Endodermal cell (in vitro differentiated cells): ENCODE measurements around the gene PODXL2. TPM values are rescaled to one million over a fixed set of nuclear protein-coding genes. Genes with fewer than 3 reads are reported as not detected.

Experiments
- DNase-seq: peaks from one replicate; pipeline ENCODE4 v3.0.0-alpha.2; 2017
- H3K27ac ChIP-seq: 2 replicates; pipeline ENCODE4 v1.5.1; 2013; ENCODE audit warnings: mild to moderate bottlenecking, low read depth, low read length, moderate library complexity
- H3K27me3 ChIP-seq: 2 replicates; pipeline ENCODE4 v1.6.1; 2013; ENCODE audit warnings: mild to moderate bottlenecking, low read length, moderate library complexity; ENCODE audit not compliant: insufficient read depth, control insufficient read depth, poor library complexity, severe bottlenecking
- H3K36me3 ChIP-seq: 2 replicates; pipeline ENCODE4 v1.7.0; 2013; ENCODE audit warnings: mild to moderate bottlenecking, low read length, moderate library complexity; ENCODE audit not compliant: control insufficient read depth, insufficient read depth
- H3K4me1 ChIP-seq: one replicate; pipeline ENCODE4 v1.7.0; 2013; ENCODE audit warnings: low read length; ENCODE audit not compliant: control insufficient read depth, insufficient read depth
- H3K4me3 ChIP-seq: 2 replicates; pipeline ENCODE4 v1.5.1; 2013; ENCODE audit warnings: mild to moderate bottlenecking, low read length, moderate library complexity
- H3K9ac ChIP-seq: 2 replicates; pipeline ENCODE4 v1.6.1; 2013; ENCODE audit warnings: mild to moderate bottlenecking, low read length, moderate library complexity; ENCODE audit not compliant: poor library complexity, severe bottlenecking; ENCODE audit errors: extremely low read depth
- H3K9me3 ChIP-seq: 2 replicates; pipeline ENCODE4 v1.6.1; 2013; ENCODE audit warnings: mild to moderate bottlenecking, low read length, moderate library complexity; ENCODE audit not compliant: control insufficient read depth
- H3K27ac Mint-ChIP-seq: 2 replicates; pipeline ENCODE4 v1.8.0; 2020; ENCODE audit warnings: mixed read lengths
- H3K27me3 Mint-ChIP-seq: 2 replicates; pipeline ENCODE4 v1.8.0; 2021; ENCODE audit warnings: mild to moderate bottlenecking, mixed read lengths; ENCODE audit not compliant: insufficient read depth
- H3K36me3 Mint-ChIP-seq: 2 replicates; pipeline ENCODE4 v1.8.0; 2020; ENCODE audit warnings: low read depth, mixed read lengths
- H3K4me1 Mint-ChIP-seq: 2 replicates; pipeline ENCODE4 v1.8.0; 2020; ENCODE audit warnings: mixed read lengths
- H3K4me3 Mint-ChIP-seq: 2 replicates; pipeline ENCODE4 v1.8.0; 2020; ENCODE audit warnings: mild to moderate bottlenecking, moderate library complexity, mixed read lengths
- H3K9me3 Mint-ChIP-seq: 2 replicates; pipeline ENCODE4 v1.8.0; 2020; ENCODE audit warnings: mild to moderate bottlenecking, mixed read lengths
- WGBS, 2 experiments: methylation state at CpG; one replicate each; pipeline versions ENCODE4 v1.1.5 to v1.1.7; 2013; ENCODE audit warnings: missing lambda C conversion rate in 2 of 2, mixed read lengths in 1 of 2; ENCODE audit not compliant: insufficient coverage in 1 of 2, insufficient read length in 1 of 2; 5-methylcytosine and 5-hydroxymethylcytosine counted together
- total RNA-seq, 2 donors: library from RNA; stranded (reverse); fragmentation: NEBNext Ultra II Directional in 1 of 2; extraction: Animal tissue kit (Norgen Biotek cat#: 25700) in 1 of 2; gene quantifications; 2 replicates in 1 of 2; 3 replicates in 1 of 2; pipeline ENCODE4 v1.2.1, GENCODE V29; 2021
- TF ChIP-seq, protein P1 (sequence below): fragments of 200-600 bp; sonication (generic); conservative IDR thresholded peaks from 2 replicates; pipeline ENCODE4 v1.5.0; 2021; ENCODE audit warnings: antibody characterized with exemption, mild to moderate bottlenecking

Gene PODXL2
- total RNA-seq, 2 donors from 2014 or later = 11.8 to 16.5 TPM

DNA sequence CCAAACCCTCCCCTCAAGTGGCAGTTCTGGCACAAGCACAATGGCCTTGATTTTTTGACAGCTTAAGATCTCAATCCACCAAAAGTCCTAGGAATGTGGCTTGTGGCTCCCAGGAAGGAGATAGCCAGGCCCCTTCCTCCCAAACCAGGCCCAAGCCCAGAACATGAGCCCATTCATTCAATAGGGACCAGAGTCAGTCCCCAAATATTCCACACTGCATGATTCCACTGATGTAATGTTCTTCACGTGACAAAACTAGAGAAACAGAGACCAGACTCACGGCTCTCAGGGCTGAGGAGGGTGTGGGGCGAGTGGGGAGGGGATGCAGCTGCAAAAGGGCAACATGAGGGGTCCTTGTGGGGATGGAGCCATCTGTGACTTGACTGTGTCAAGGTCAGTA is 69.3 kb downstream of the PODXL2 start:
- H3K9me3 Mint-ChIP-seq = peaks cover 1% of the 10 kb centered on the region
- Histone ChIP-seq H3K27me3 (no peaks in the 10 kb centered on the region), H3K4me1 (no peaks in the 10 kb centered on the region), H3K27ac (no peak overlapping the region), H3K4me3 (no peak overlapping the region), H3K9ac (no peak overlapping the region), H3K9me3 (no peaks in the 10 kb centered on the region), H3K36me3 (no peaks in the 10 kb centered on the region)
- no peak overlapping the region for H3K4me3 Mint-ChIP-seq
- peaks cover 4% of the 10 kb centered on the region for H3K4me1 Mint-ChIP-seq
- H3K36me3 Mint-ChIP-seq = no peaks in the 10 kb centered on the region
- 91 to 100% methylated on average over 3 of the region's 3 CpGs for WGBS, 2 experiments
- TF ChIP-seq, protein P1, sequence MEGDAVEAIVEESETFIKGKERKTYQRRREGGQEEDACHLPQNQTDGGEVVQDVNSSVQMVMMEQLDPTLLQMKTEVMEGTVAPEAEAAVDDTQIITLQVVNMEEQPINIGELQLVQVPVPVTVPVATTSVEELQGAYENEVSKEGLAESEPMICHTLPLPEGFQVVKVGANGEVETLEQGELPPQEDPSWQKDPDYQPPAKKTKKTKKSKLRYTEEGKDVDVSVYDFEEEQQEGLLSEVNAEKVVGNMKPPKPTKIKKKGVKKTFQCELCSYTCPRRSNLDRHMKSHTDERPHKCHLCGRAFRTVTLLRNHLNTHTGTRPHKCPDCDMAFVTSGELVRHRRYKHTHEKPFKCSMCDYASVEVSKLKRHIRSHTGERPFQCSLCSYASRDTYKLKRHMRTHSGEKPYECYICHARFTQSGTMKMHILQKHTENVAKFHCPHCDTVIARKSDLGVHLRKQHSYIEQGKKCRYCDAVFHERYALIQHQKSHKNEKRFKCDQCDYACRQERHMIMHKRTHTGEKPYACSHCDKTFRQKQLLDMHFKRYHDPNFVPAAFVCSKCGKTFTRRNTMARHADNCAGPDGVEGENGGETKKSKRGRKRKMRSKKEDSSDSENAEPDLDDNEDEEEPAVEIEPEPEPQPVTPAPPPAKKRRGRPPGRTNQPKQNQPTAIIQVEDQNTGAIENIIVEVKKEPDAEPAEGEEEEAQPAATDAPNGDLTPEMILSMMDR = no peak
- DNase-seq = no peak
- H3K27me3 Mint-ChIP-seq = no peaks in the 10 kb centered on the region
- H3K27ac Mint-ChIP-seq = no peak overlapping the region

DNA sequence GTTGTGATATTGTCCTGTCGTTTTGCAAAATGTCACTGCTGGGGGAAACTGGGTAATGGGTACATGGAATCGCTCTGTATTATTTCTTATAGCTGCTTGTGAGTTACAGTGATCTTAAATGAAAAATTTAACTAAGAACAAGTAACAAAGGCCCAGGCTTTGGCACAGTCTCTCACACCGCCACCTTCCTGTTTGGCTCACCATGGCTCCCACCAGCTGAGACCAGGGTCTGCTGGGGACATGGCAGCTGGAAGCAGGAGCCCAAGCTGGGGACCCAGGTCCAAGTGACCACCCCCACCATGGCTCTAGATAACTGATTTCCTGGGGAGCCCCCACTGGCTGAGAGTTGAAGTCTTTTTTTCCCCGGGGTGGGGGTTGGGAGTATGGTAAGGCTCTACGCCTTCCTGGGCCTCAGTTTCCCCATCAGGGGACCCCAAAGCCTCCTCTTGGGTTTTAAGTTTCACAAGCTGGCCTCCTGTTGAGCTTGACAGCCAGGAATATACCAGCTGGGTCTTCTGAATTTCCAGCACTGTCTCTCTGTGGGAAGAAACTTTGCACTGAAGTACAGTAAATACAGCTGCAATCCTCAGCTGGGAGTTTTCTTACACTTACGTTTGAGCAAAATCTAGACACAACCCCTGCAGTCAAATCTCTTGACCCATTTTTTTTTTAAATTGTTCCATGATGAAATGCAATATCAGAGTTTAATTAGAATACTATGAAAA is 69.9 kb downstream of the PODXL2 start:
- H3K4me3 Mint-ChIP-seq = no peak overlapping the region
- H3K27me3 Mint-ChIP-seq = no peaks in the 10 kb centered on the region
- Histone ChIP-seq H3K27me3 (no peaks in the 10 kb centered on the region), H3K36me3 (no peaks in the 10 kb centered on the region), H3K27ac (no peak overlapping the region), H3K9ac (no peak overlapping the region), H3K9me3 (no peaks in the 10 kb centered on the region), H3K4me3 (no peak overlapping the region), H3K4me1 (no peaks in the 10 kb centered on the region)
- H3K27ac Mint-ChIP-seq = no peak overlapping the region
- peaks cover 4% of the 10 kb centered on the region for H3K4me1 Mint-ChIP-seq
- no peak for DNase-seq
- WGBS, 2 experiments = 80 to 83% methylated on average over 1 to 6 of the region's 6 CpGs
- H3K36me3 Mint-ChIP-seq = no peaks in the 10 kb centered on the region
- TF ChIP-seq, protein P1 = no peak
- H3K9me3 Mint-ChIP-seq = peaks cover 6% of the 10 kb centered on the region

DNA sequence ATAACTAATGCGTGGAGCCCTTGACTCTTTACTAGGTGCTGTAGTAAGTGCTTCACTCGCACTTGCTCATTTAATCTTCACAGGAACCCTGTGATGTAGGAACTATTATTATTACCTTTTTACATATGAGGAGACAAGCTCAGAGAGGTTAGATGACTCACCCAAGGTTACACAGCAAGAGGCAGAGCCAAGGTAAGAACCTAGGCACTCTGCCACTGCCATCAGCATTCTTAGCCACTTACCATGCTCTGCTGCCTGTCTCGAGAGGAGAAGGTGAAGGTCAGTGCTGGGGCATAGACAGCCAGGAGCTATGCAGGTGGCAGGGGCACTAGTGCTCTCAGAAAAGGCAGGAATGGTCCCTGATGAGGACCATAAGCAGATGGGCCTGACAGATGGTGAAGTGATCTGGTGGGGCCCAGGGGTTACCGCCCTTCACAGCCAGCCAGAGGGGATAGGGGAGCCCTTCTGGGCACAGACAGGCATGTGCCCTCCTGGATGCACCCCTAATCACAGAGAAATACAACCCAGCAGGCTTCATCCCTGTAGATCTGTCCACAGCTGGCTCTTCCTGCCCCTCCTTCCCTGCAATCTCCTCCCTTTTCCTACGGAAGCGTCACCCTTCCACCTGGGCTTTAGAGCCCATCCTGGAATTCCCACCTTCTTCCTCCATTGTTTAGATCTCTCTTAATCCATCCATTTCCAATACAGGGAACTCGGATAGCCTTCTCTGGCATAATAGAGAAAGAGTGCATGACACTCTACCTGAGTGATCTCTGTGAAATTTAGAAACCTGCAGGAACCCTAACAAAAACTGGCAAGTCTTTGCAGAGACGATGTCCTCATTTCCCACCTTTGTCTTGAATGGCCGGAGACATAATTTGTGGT is 70.7 kb downstream of the PODXL2 start:
- Mint-ChIP-seq H3K27me3 (no peaks in the 10 kb centered on the region), H3K4me3 (no peak overlapping the region), H3K27ac (no peak overlapping the region), H3K4me1 (peaks cover 4% of the 10 kb centered on the region), H3K9me3 (peaks cover 13% of the 10 kb centered on the region), H3K36me3 (no peaks in the 10 kb centered on the region)
- no peak for DNase-seq
- Histone ChIP-seq H3K9ac (no peak overlapping the region), H3K4me1 (no peaks in the 10 kb centered on the region), H3K27me3 (no peaks in the 10 kb centered on the region), H3K4me3 (no peak overlapping the region), H3K36me3 (no peaks in the 10 kb centered on the region), H3K9me3 (no peaks in the 10 kb centered on the region), H3K27ac (no peak overlapping the region)
- 87 to 96% methylated on average over 4 to 9 of the region's 9 CpGs for WGBS, 2 experiments
- TF ChIP-seq, protein P1 = no peak
